ENCODE measurements around the gene FKBP2. TPM values are rescaled to one million over a fixed set of nuclear protein-coding genes. Genes with fewer than 3 reads are reported as not detected.
A peak's percentile ranks its signal among the peaks of the same experiment; 100 is the strongest.

Gene FKBP2
- total RNA-seq, 1 donor from 2014 or later, result 30.6 TPM

DNA sequence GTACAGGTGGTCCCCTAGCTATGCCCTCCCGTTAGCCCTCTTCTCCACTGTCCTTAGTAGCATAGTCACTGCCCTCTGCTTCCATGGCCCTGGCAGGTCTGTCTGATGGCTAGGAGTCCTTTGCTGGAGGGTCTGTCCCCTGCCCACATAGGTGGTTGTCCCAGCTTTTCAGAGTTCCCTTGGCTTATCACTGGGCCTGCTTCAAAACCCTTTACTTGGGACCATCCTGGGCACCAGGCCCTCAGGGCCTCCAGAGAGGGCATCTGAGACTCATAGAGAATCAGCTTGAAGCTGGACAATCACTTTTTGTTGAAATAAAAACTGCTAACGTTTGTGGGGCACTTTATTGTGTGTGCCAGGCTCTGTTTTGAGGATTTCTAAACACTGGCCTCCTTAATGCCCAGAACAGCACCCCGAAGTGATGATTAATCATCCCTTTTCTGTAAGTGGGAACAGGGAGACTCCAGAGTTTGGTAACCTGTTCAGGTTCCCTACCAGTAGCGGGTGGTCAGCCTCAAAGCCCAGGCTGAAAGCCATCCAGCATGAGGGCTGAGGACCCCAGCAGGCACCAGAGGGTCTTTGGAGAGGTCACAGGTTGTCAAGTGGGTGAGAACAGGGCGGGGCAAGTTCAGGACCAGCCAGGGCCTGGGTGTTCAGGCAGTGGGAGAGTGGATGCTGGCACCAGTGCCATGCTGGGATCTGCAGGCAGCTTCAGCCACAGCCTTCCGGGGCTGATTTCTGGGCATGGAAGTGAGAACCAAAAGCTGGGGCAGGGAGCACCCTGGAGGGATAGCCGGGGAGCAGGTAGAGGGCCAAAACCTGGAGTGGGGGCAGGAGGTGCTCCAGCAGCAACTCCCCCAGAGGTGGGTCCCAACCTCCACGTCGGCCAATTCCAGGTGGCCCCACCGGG, 49.7 kb downstream of the FKBP2 start:
- H3K27me3 Mint-ChIP-seq, result peaks cover 40% of the 10 kb centered on the region
- intact Hi-C loops (cut with micrococcal nuclease), result no loop called here
- peaks cover 8% of the 10 kb centered on the region for H3K36me3 Mint-ChIP-seq (ENCODE audit: low read depth)
- no peaks in the 10 kb centered on the region for H3K9me3 Mint-ChIP-seq
- peak overlapping the region; percentile 58 for H3K27ac Mint-ChIP-seq
- H3K4me3 Mint-ChIP-seq, result peak overlapping the region; percentile 74
- peaks cover 13% of the 10 kb centered on the region for H3K4me1 Mint-ChIP-seq
- DNase-seq, result peak; percentile 56

DNA sequence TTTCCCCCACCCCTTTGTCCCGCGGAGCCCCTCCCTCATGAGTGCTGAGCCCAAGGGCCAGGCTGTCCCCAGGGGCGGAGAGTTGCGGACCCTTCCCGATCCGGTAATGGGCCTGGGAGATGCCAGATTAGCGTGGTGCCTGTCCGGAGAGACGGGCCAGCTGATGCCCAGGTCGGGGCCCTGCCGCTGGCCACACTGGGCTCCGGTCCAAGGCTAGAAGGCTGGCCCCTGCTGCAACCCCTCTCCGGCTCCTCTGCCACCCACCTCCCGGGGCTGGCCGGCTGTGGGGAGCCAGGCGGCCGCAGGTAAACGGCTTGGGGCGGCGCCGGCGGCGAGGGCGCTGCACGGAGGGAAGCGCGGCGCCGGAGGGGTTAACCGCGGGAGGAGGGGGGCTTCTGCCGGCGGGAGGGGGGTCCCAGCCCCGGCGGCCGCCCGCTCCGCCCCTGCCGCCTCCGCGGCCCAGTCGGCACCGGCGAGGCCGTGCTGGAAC, 50.4 kb downstream of the FKBP2 start, which contains the start of gene KCNK4:
Gene KCNK4, plus strand, starts transcription at position 41 of the 490 bp plus-strand sequence. CDS start 1,717 bp downstream, outside the sequence.
- Mint-ChIP-seq H3K27me3 (peaks cover 46% of the 10 kb centered on the region), H3K36me3 (ENCODE audit: low read depth) (peaks cover 8% of the 10 kb centered on the region), H3K4me3 (peak within 1 kb of the TSS; percentile 74), H3K27ac (peak within 1 kb of the TSS; percentile 58), H3K9me3 (no peaks in the 10 kb centered on the region), H3K4me1 (peaks cover 11% of the 10 kb centered on the region)
- intact Hi-C loops (cut with micrococcal nuclease), result no loop called here
- DNase-seq, result no peak

DNA sequence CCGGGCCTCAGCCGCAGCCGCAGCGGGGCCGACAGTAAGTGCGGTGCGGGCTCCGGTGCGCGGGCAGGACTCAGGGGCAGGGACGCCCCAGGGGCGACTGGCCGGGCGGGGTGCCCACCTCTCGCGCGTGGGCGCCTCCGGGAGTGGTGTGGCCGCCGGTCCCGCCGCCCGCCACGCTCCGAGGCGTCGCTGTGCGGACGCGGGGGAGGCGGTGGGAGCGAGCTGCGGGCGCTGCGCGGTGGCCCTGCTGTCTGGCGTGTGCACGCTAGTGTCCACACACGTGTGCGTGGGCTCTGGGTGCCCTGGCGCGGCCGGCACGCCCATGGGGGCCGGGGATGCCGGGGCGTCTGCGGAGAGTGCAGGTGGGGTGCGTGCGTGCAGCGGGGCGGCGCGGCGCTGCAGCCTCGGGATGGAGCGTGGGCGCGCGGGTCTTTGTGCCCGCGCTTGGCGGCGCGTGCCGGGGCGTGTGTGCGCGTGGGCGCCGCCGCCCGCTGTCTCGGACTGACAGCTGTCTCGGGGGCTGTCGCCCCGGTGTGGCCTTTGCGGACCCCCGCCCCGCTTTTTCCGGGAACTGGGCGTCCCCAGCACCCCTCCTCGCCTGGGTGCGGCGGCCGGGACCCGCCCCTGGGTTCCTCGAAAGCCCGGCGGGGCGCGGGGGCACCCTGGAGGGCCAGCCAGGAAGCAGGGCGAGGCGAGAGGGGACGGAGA, 51.0 kb downstream of the FKBP2 start:
- H3K27me3 Mint-ChIP-seq, result peaks cover 52% of the 10 kb centered on the region

GRCh38 chr11:64292460-64293254, 51.8 kb downstream of the FKBP2 start:
- H3K27me3 Mint-ChIP-seq, result peaks cover 59% of the 10 kb centered on the region
- peaks cover 9% of the 10 kb centered on the region for H3K4me1 Mint-ChIP-seq
- no peak for DNase-seq
- H3K36me3 Mint-ChIP-seq (ENCODE audit: low read depth), result peaks cover 8% of the 10 kb centered on the region
- peak overlapping the region; percentile 64 for H3K4me3 Mint-ChIP-seq
- peak overlapping the region; percentile 53 for H3K27ac Mint-ChIP-seq
- H3K9me3 Mint-ChIP-seq, result no peaks in the 10 kb centered on the region
- intact Hi-C loops (cut with micrococcal nuclease), result loop anchor here (1.0 kb wide), 1 partner anchor 8 kb away; the partner anchor contains the start of gene CATSPERZ

More for the DNA sequence above, 51.0 kb downstream of the FKBP2 start:
- H3K4me1 Mint-ChIP-seq, result peaks cover 7% of the 10 kb centered on the region
- no peak overlapping the region for H3K27ac Mint-ChIP-seq
- H3K36me3 Mint-ChIP-seq (ENCODE audit: low read depth), result peaks cover 8% of the 10 kb centered on the region
- intact Hi-C loops (cut with micrococcal nuclease), result loop anchor here (1.0 kb wide), 1 partner anchor 8 kb away; the partner anchor contains the start of gene CATSPERZ
- peak; percentile 72 for DNase-seq
- no peaks in the 10 kb centered on the region for H3K9me3 Mint-ChIP-seq
- no peak overlapping the region for H3K4me3 Mint-ChIP-seq

Other genes with a start within 250 kb of the FKBP2 start
- gene FLRT1, start 205.2 kb upstream of the FKBP2 start, total RNA-seq, result not detected in 2 replicates
- gene MACROD1, start 75.0 kb upstream of the FKBP2 start, total RNA-seq, result 28.6 and 29.6 TPM in 2 replicates
- gene STIP1, start 54.9 kb upstream of the FKBP2 start, total RNA-seq, result 521 and 535 TPM in 2 replicates
- 200 and 213 TPM in 2 replicates for gene FERMT3, start 34.4 kb upstream of the FKBP2 start, total RNA-seq
- gene TRPT1, start 14.9 kb upstream of the FKBP2 start, total RNA-seq, result 29.8 and 31.7 TPM in 2 replicates
- 66.1 and 72.6 TPM in 2 replicates for gene NUDT22, start 14.8 kb upstream of the FKBP2 start, total RNA-seq
- gene DNAJC4, start 10.5 kb upstream of the FKBP2 start, total RNA-seq, result 19.9 and 20.0 TPM in 2 replicates
- gene VEGFB, start 6.5 kb upstream of the FKBP2 start, total RNA-seq, result 65.4 and 66.7 TPM in 2 replicates
- gene PPP1R14B, start 5.8 kb downstream of the FKBP2 start, total RNA-seq, result 284 TPM in 2 replicates
- gene PLCB3, start 10.4 kb downstream of the FKBP2 start, total RNA-seq, result 16.6 and 16.7 TPM in 2 replicates
- gene BAD, start 43.6 kb downstream of the FKBP2 start, total RNA-seq, result 34.0 and 35.5 TPM in 2 replicates
- gene GPR137, start 44.8 kb downstream of the FKBP2 start, total RNA-seq, result 45.6 and 47.6 TPM in 2 replicates
- 0.23 and 0.24 TPM in 2 replicates for gene KCNK4, start 50.2 kb downstream of the FKBP2 start, total RNA-seq
- not detected in 2 replicates for gene CATSPERZ, start 59.3 kb downstream of the FKBP2 start, total RNA-seq
- 59.6 and 60.6 TPM in 2 replicates for gene ESRRA, start 64.4 kb downstream of the FKBP2 start, total RNA-seq
- 319 and 320 TPM in 2 replicates for gene TRMT112, start 76.5 kb downstream of the FKBP2 start, total RNA-seq
- gene PRDX5, start 77.0 kb downstream of the FKBP2 start, total RNA-seq, result 98.0 and 104 TPM in 2 replicates
- 116 and 119 TPM in 2 replicates for gene CCDC88B, start 99.1 kb downstream of the FKBP2 start, total RNA-seq
- 46.3 and 48.6 TPM in 2 replicates for gene RPS6KA4, start 118.1 kb downstream of the FKBP2 start, total RNA-seq